HepG2 (cell line): Measurements from ENCODE around the gene NME7. TPM values are rescaled to one million over a fixed set of nuclear protein-coding genes. Genes with fewer than 3 reads are reported as not detected.
A peak's percentile ranks its signal among the peaks of the same experiment; 100 is the strongest.

Source experiments
- ATAC-seq: fragments of 200-7000 bp; cut with Tn5 transposase; 3 replicates; pipeline ENCODE4 v1.9.1; 2020; ENCODE audit warnings: mild to moderate bottlenecking, moderate library complexity
- BruUV-seq: library from RNA; stranded (reverse); fragments of 400-500 nt; replicated peaks from 2 replicates; lab custom pipeline; 2021; lab: Mats Ljungman, UMichigan
- CTCF ChIA-PET: fragments of 300-600 bp; formaldehyde crosslinking; extraction: SDS; loops from one replicate; lab custom pipeline; 2021; ENCODE audit warnings: low total read pairs, inconsistent platforms, low intra/inter-chr PET ratio; lab: Yijun Ruan, JAX
- POLR2A ChIA-PET: fragments of 350-600 bp; sonication (Branson Sonifier 250); formaldehyde crosslinking; loops from one replicate; lab custom pipeline; 2020; ENCODE audit warnings: antibody characterized with exemption, inconsistent platforms; lab: Yijun Ruan, JAX
- DNase-seq: peaks from one replicate; pipeline ENCODE4 v3.0.0-alpha.2; 2015; ENCODE audit warnings: low spot score
- FAIRE-seq: peaks from 3 replicates; lab custom pipeline; 2011; peaks lifted over from hg19 to GRCh38; lab: Jason Lieb, UNC
- H2AFZ ChIP-seq: one replicate; pipeline ENCODE4 v1.6.1; 2011; ENCODE audit warnings: low read length, inconsistent platforms
- H3K27ac ChIP-seq: fragments of 300-600 bp; 3 replicates; pipeline ENCODE4 v1.8.0; 2011; ENCODE audit warnings: mixed run types, mild to moderate bottlenecking, mixed read lengths, low read length, inconsistent platforms; ENCODE audit not compliant: insufficient read depth; ENCODE audit errors: extremely low read length
- H3K27me3 ChIP-seq, 2 experiments: fragments of 200-600 bp in 1 of 2; 2 replicates in 1 of 2; 3 replicates in 1 of 2; pipeline versions ENCODE4 v1.6.0 to v1.8.0; 2011; ENCODE audit warnings: low read length in 2 of 2, mild to moderate bottlenecking in 2 of 2, moderate library complexity in 2 of 2, inconsistent platforms in 1 of 2; ENCODE audit not compliant: insufficient read depth in 2 of 2, control insufficient read depth in 1 of 2
- H3K36me3 ChIP-seq, 2 experiments: fragments of 200-600 bp in 1 of 2; replicated peaks in 1 of 2; 2 replicates in 1 of 2; 3 replicates in 1 of 2; pipeline versions ENCODE4 v1.5.1 to v1.8.0; 2011; ENCODE audit warnings: low read length in 2 of 2, inconsistent platforms in 1 of 2; ENCODE audit not compliant: insufficient read depth in 2 of 2, control insufficient read depth in 1 of 2
- H3K4me1 ChIP-seq: 2 replicates; pipeline ENCODE4 v1.5.1; 2012; ENCODE audit warnings: low read length, inconsistent platforms; ENCODE audit not compliant: insufficient read depth
- H3K4me2 ChIP-seq: 2 replicates; pipeline ENCODE4 v1.6.0; 2011; ENCODE audit warnings: low read depth, low read length, inconsistent platforms
- H3K4me3 ChIP-seq, 3 experiments: fragments of 200-600 bp in 1 of 3; sonication (generic), shearing (Covaris generic) in 1 of 3; replicated peaks in 1 of 3; 2 replicates each; pipeline ENCODE4 v1.5.1; 2011 to 2016; ENCODE audit warnings: low read length in 3 of 3, inconsistent platforms in 2 of 3, low read depth in 2 of 3, mild to moderate bottlenecking in 2 of 3, control low read depth in 1 of 3, mixed read lengths in 1 of 3; ENCODE audit not compliant: insufficient read depth in 1 of 3
- H3K79me2 ChIP-seq: one replicate; pipeline ENCODE4 v1.6.1; 2011; ENCODE audit warnings: low read length, inconsistent platforms; ENCODE audit not compliant: insufficient read depth
- H3K9ac ChIP-seq: 2 replicates; pipeline ENCODE4 v1.6.0; 2011; ENCODE audit warnings: mild to moderate bottlenecking, low read depth, low read length, inconsistent platforms; ENCODE audit not compliant: insufficient read depth
- H3K9me3 ChIP-seq: 2 replicates; pipeline ENCODE4 v1.5.1; 2012; ENCODE audit warnings: mild to moderate bottlenecking, low read length
- H4K20me1 ChIP-seq: 2 replicates; pipeline ENCODE4 v1.6.0; 2011; ENCODE audit warnings: inconsistent platforms, mild to moderate bottlenecking, low read length, moderate library complexity; ENCODE audit not compliant: insufficient read depth
- BCLAF1 ChIP-seq: fragments of 450-650 bp; IDR thresholded peaks from 2 replicates; pipeline ENCODE4 v1.6.1; 2017; ENCODE audit warnings: mild to moderate bottlenecking
- CEBPB ChIP-seq: IDR thresholded peaks from 2 replicates; pipeline ENCODE4 v1.6.1; 2011; ENCODE audit warnings: low read depth, low read length, improper control_type of control experiment, borderline replicate concordance
- HOMEZ ChIP-seq: IDR thresholded peaks from 2 replicates; pipeline ENCODE4 v1.6.1; 2016; ENCODE audit warnings: low read depth
- NCOA2 ChIP-seq: sonication (generic); formaldehyde crosslinking; IDR thresholded peaks from 2 replicates; pipeline ENCODE4 v1.8.0; 2022; ENCODE audit warnings: inconsistent platforms
- NFKBIZ ChIP-seq: IDR thresholded peaks from 2 replicates; pipeline ENCODE4 v1.6.1; 2018; ENCODE audit warnings: missing genetic modification reagents, missing compliant biosample characterization
- ZBTB2 ChIP-seq: sonication (generic); formaldehyde crosslinking; IDR thresholded peaks from 2 replicates; pipeline ENCODE4 v1.8.0; 2022; ENCODE audit warnings: low read depth, missing genetic modification reagents
- ZBTB46 ChIP-seq: sonication (generic); formaldehyde crosslinking; IDR thresholded peaks from 2 replicates; pipeline ENCODE4 v1.4.0; 2020; ENCODE audit warnings: mild to moderate bottlenecking, missing genetic modification reagents, borderline replicate concordance
- ZFX ChIP-seq: sonication (generic); formaldehyde crosslinking; IDR thresholded peaks from 2 replicates; pipeline ENCODE4 v1.4.0; 2020; ENCODE audit warnings: mild to moderate bottlenecking, low read depth, missing genetic modification reagents, moderate library complexity
- ZNF382 ChIP-seq: sonication (generic); formaldehyde crosslinking; IDR thresholded peaks from 2 replicates; pipeline ENCODE4 v1.5.0; 2020; ENCODE audit warnings: missing genetic modification reagents, mild to moderate bottlenecking, borderline replicate concordance
- ZNF615 ChIP-seq: sonication (generic); formaldehyde crosslinking; IDR thresholded peaks from 2 replicates; pipeline ENCODE4 v1.5.0; 2020; ENCODE audit warnings: mild to moderate bottlenecking, missing genetic modification reagents, borderline replicate concordance
- WGBS: methylation state at CpG from one replicate; pipeline ENCODE4 v1.1.6; 2017; ENCODE audit warnings: low lambda C conversion rate; 5-methylcytosine and 5-hydroxymethylcytosine counted together
- in situ Hi-C: cut with HindIII; loops from 2 replicates; pipeline ENCODE4 v1.10.0; 2017; ENCODE audit warnings: low pct_unique_long_range_greater_than_20kb; ENCODE audit not compliant: extremely low pct_ligation_motif_present
- intact Hi-C: fragments of 100-400 bp; cut with micrococcal nuclease; formaldehyde crosslinking; loops from one replicate; pipeline ENCODE4 v1.10.0; 2022; ENCODE audit not compliant: unreplicated experiment
- polyA plus RNA-seq, 8 experiments: library from polyadenylated mRNA; depleted of rRNA in 3 of 8; stranded (reverse) in 7 of 8; unstranded in 1 of 8; fragments of >200 nt; fragmentation: Illumina TruSeq in 4 of 8; extraction: Trizol in 4 of 8; gene quantifications; 2 replicates each; pipeline versions ENCODE4 v1.2.1 to v1.2.3, GENCODE V29; 2011 to 2016; ENCODE audit warnings: low read depth in 4 of 8, missing spikeins in 1 of 8, mixed read lengths in 1 of 8; ENCODE audit not compliant: insufficient read depth in 1 of 8
- total RNA-seq, 5 experiments: library from RNA; depleted of rRNA; stranded (reverse); fragments of >200 nt; fragmentation: Illumina TruSeq; extraction: Trizol; gene quantifications; 2 replicates each; pipeline ENCODE4 v1.2.3, GENCODE V29; 2016; ENCODE audit warnings: low read depth in 1 of 5

The NME7 gene
- total and polyA plus RNA-seq, 2 of the 13 experiments (the other 11 are each of a cell fraction or from before 2014, with no cell fraction given) = 9.4 to 22.5 TPM

- H3K4me3 ChIP-seq = no peak overlapping the region
- H3K4me2 ChIP-seq = 0 out of 2 replicates have a peak overlapping the region, but pooled peaks have one; percentile 68
- no peaks in the 10 kb centered on the region for H3K27me3 ChIP-seq
- ChIA-PET CTCF (no interaction called here), POLR2A (interaction anchor here (2.4 to 3.9 kb wide), 2 partner anchors 31 to 38 kb away, joined by 16 to 25 read pairs; no protein-coding TSS in a partner anchor)
- in situ Hi-C loops (no loop called here), intact Hi-C loops (loop anchor here (5.0 kb wide), 2 partner anchors 106 to 201 kb away; no protein-coding TSS in a partner anchor)
- no peak overlapping the region for H2AFZ ChIP-seq
- no TSS peak for BruUV-seq
- no peaks in the 10 kb centered on the region for H3K79me2 ChIP-seq
- no peak overlapping the region for H3K9ac ChIP-seq
- peaks cover 96% of the 10 kb centered on the region for H3K4me1 ChIP-seq
- DNase-seq (peak; percentile 20), FAIRE-seq (no peak), ATAC-seq (no peak)
- 94% methylated on average over 1 of the region's 1 CpG for WGBS
- no peaks in the 10 kb centered on the region for H4K20me1 ChIP-seq
- TF ChIP-seq ZNF615 (CRISPR knock-in tag) (no peak), CEBPB (no peak), ZNF382 (CRISPR knock-in tag) (no peak), HOMEZ (no peak), BCLAF1 (no peak), NFKBIZ (CRISPR knock-in tag) (no peak), ZFX (no peak), ZBTB46 (no peak), ZBTB2 (CRISPR knock-in tag) (no peak), NCOA2 (CRISPR knock-in tag) (no peak)
- H3K36me3 ChIP-seq = no peaks in the 10 kb centered on the region
- peak overlapping the region; percentile 95 for H3K27ac ChIP-seq
- no peaks in the 10 kb centered on the region for H3K9me3 ChIP-seq
Observed at GRCh38 chr1:169146576-169147214, 220.9 kb downstream of the NME7 start.
